A549 (cell line): ENCODE measurements around the gene TSPEAR. TPM values are rescaled to one million over a fixed set of nuclear protein-coding genes. Genes with fewer than 3 reads are reported as not detected.

ENCODE experiments used
- ATAC-seq, 2 experiments: fragments of 200-7000 bp in 1 of 2; fragments of >200 bp in 1 of 2; cut with Nextera tagmentation in 1 of 2; cut with Tn5 transposase in 1 of 2; 3 replicates each; pipeline versions ENCODE4 v1.8.0 to v1.9.1; 2018 to 2020; ENCODE audit warnings: mild to moderate bottlenecking in 1 of 2, moderate library complexity in 1 of 2
- CTCF ChIA-PET: fragments of 300-600 bp; sonication (Branson Sonifier 250); formaldehyde crosslinking; extraction: SDS; loops from one replicate; lab custom pipeline; 2021; ENCODE audit warnings: antibody characterized with exemption, inconsistent platforms; lab: Yijun Ruan, JAX
- POLR2A ChIA-PET: fragments of 350-600 bp; formaldehyde crosslinking; extraction: SDS; loops from one replicate; lab custom pipeline; 2021; ENCODE audit warnings: antibody characterized with exemption, inconsistent platforms; lab: Yijun Ruan, JAX
- DNase-seq, 2 experiments: peaks; one replicate each; pipeline versions ENCODE4 v3.0.0 to v3.0.0-alpha.2; 2011 to 2016; ENCODE audit warnings: low read depth in 1 of 2, low spot score in 1 of 2
- FAIRE-seq: peaks from 2 replicates; lab custom pipeline; 2011; peaks lifted over from hg19 to GRCh38; lab: Jason Lieb, UNC
- H3K27ac ChIP-seq, 2 experiments: fragments of >200 bp; sonication (Bioruptor Twin); formaldehyde crosslinking; 3 replicates each; pipeline ENCODE4 v1.5.1; 2016 to 2017
- H3K4me1 ChIP-seq: fragments of >200 bp; sonication (Bioruptor Twin); formaldehyde crosslinking; 3 replicates; pipeline ENCODE4 v1.6.1; 2016
- H3K4me2 ChIP-seq: fragments of >200 bp; sonication (Bioruptor Twin); formaldehyde crosslinking; 3 replicates; pipeline ENCODE4 v1.6.1; 2016
- H3K4me3 ChIP-seq: fragments of >200 bp; sonication (Bioruptor Twin); formaldehyde crosslinking; 3 replicates; pipeline ENCODE4 v1.5.1; 2016
- H3K9me3 ChIP-seq: fragments of >200 bp; sonication (Bioruptor Twin); formaldehyde crosslinking; 3 replicates; pipeline ENCODE4 v1.6.1; 2016
- CBX2 ChIP-seq: fragments of 200-600 bp; sonication (generic); IDR thresholded peaks from 2 replicates; pipeline ENCODE4 v1.6.1; 2016; ENCODE audit warnings: low read depth, mild to moderate bottlenecking, borderline replicate concordance
- CEBPB ChIP-seq, 2 experiments: fragments of >200 bp in 1 of 2; sonication (Bioruptor Twin) in 1 of 2; formaldehyde crosslinking in 1 of 2; IDR thresholded peaks; 2 replicates each; pipeline ENCODE4 v1.6.1; 2012 to 2016
- CHD2 ChIP-seq: fragments of 150-350 bp; IDR thresholded peaks from 2 replicates; pipeline ENCODE4 v1.6.1; 2014; ENCODE audit warnings: low read length; ENCODE audit not compliant: partially characterized antibody
- EHF ChIP-seq: fragments of 250-450 bp; sonication (Bioruptor Pico); IDR thresholded peaks from 2 replicates; pipeline ENCODE4 v1.5.0; 2020; ENCODE audit warnings: mild to moderate bottlenecking
- EHMT2 ChIP-seq: fragments of 200-600 bp; sonication (generic); IDR thresholded peaks from 2 replicates; pipeline ENCODE4 v1.6.1; 2016; ENCODE audit warnings: antibody characterized with exemption, low read depth, mild to moderate bottlenecking, moderate library complexity
- FOSL2 ChIP-seq, 2 experiments: fragments of 450-650 bp in 1 of 2; fragments of >200 bp in 1 of 2; sonication (Bioruptor Twin) in 1 of 2; formaldehyde crosslinking; IDR thresholded peaks; 2 replicates each; pipeline versions ENCODE4 v1.5.0 to v1.6.1; 2016 to 2020; ENCODE audit warnings: mild to moderate bottlenecking in 1 of 2, moderate library complexity in 1 of 2
- FOXS1 ChIP-seq: fragments of 250-450 bp; sonication (Bioruptor Pico); IDR thresholded peaks from 2 replicates; pipeline ENCODE4 v1.5.0; 2020; ENCODE audit warnings: mild to moderate bottlenecking, moderate library complexity
- MAFK ChIP-seq: fragments of 450-650 bp; IDR thresholded peaks from 2 replicates; pipeline ENCODE4 v1.6.1; 2014; ENCODE audit not compliant: partially characterized antibody
- MAZ ChIP-seq: fragments of 150-350 bp; IDR thresholded peaks from 2 replicates; pipeline ENCODE4 v1.6.1; 2014; ENCODE audit warnings: antibody characterized with exemption, low read depth, low read length, borderline replicate concordance
- MYC ChIP-seq: IDR thresholded peaks from 2 replicates; pipeline ENCODE4 v1.6.1; 2012; ENCODE audit warnings: mild to moderate bottlenecking, inconsistent platforms, low read length, improper control_type of control experiment, borderline replicate concordance
- NR3C1 ChIP-seq: fragments of >200 bp; sonication (Bioruptor Twin); formaldehyde crosslinking; IDR thresholded peaks from 3 replicates; pipeline ENCODE4 v1.6.1; 2017
- POLR2A ChIP-seq: IDR thresholded peaks from 2 replicates; pipeline ENCODE4 v1.6.1; 2012; ENCODE audit warnings: mild to moderate bottlenecking, low read length
- POLR2AphosphoS2 ChIP-seq: conservative IDR thresholded peaks from 2 replicates; pipeline ENCODE4 v1.6.1; 2012; ENCODE audit warnings: low read length, improper control_type of control experiment, inconsistent platforms
- SMC3 ChIP-seq: fragments of >200 bp; sonication (Bioruptor Twin); formaldehyde crosslinking; IDR thresholded peaks from 3 replicates; pipeline ENCODE4 v1.6.1; 2018; ENCODE audit warnings: inconsistent platforms
- SREBF2 ChIP-seq: fragments of 450-650 bp; IDR thresholded peaks from 2 replicates; pipeline ENCODE4 v1.6.1; 2014; ENCODE audit warnings: mild to moderate bottlenecking, moderate library complexity
- ZC3H11A ChIP-seq: fragments of 450-650 bp; IDR thresholded peaks from 2 replicates; pipeline ENCODE4 v1.6.1; 2014; ENCODE audit warnings: antibody characterized with exemption, mild to moderate bottlenecking
- WGBS: methylation state at CpG from one replicate; pipeline ENCODE4 v1.1.6; 2017; ENCODE audit errors: missing lambda C conversion rate; 5-methylcytosine and 5-hydroxymethylcytosine counted together
- polyA plus RNA-seq, 4 experiments: library from polyadenylated mRNA; depleted of rRNA in 3 of 4; stranded (reverse); fragments of >200 nt; fragmentation: RNase III in 1 of 4; extraction: RNeasy Plus Mini Kit Qiagen cat#74134 plus additional on column Dnase treatment in 1 of 4; gene quantifications; 2 replicates in 3 of 4; 3 replicates in 1 of 4; pipeline ENCODE4 v1.2.3, GENCODE V29; 2011 to 2017
- TF ChIP-seq, protein P1 (sequence below): fragments of 250-450 bp; sonication (Bioruptor Pico); IDR thresholded peaks from 2 replicates; pipeline ENCODE4 v1.5.0; 2020; ENCODE audit warnings: low read depth, mild to moderate bottlenecking, moderate library complexity
- TF ChIP-seq, protein P2 (sequence below): fragments of >200 bp; sonication (Bioruptor Twin); formaldehyde crosslinking; IDR thresholded peaks from 3 replicates; pipeline ENCODE4 v1.5.1; 2016
- TF ChIP-seq, protein P3 (sequence below): fragments of 150-350 bp; IDR thresholded peaks from 2 replicates; pipeline ENCODE4 v1.6.1; 2014; ENCODE audit warnings: low read depth, mild to moderate bottlenecking, low read length
- TF ChIP-seq, protein P4 (sequence below): IDR thresholded peaks from 2 replicates; pipeline ENCODE4 v1.6.1; 2012; ENCODE audit warnings: low read depth, borderline replicate concordance
- TF ChIP-seq, protein P5 (sequence below): fragments of 450-650 bp; IDR thresholded peaks from 2 replicates; pipeline ENCODE4 v1.6.1; 2014; ENCODE audit warnings: antibody characterized with exemption
- TF ChIP-seq, protein P6 (sequence below): fragments of 250-450 bp; sonication (Bioruptor Pico); IDR thresholded peaks from 2 replicates; pipeline ENCODE4 v1.5.0; 2021; ENCODE audit warnings: mild to moderate bottlenecking, moderate library complexity, borderline replicate concordance
- TF ChIP-seq, protein P7 (sequence below): fragments of >200 bp; sonication (Bioruptor Twin); formaldehyde crosslinking; IDR thresholded peaks from 3 replicates; pipeline ENCODE4 v1.6.1; 2016

Gene TSPEAR
- polyA plus RNA-seq, 2 of the 4 experiments (the other 2 are of a cell fraction) = not detected

DNA sequence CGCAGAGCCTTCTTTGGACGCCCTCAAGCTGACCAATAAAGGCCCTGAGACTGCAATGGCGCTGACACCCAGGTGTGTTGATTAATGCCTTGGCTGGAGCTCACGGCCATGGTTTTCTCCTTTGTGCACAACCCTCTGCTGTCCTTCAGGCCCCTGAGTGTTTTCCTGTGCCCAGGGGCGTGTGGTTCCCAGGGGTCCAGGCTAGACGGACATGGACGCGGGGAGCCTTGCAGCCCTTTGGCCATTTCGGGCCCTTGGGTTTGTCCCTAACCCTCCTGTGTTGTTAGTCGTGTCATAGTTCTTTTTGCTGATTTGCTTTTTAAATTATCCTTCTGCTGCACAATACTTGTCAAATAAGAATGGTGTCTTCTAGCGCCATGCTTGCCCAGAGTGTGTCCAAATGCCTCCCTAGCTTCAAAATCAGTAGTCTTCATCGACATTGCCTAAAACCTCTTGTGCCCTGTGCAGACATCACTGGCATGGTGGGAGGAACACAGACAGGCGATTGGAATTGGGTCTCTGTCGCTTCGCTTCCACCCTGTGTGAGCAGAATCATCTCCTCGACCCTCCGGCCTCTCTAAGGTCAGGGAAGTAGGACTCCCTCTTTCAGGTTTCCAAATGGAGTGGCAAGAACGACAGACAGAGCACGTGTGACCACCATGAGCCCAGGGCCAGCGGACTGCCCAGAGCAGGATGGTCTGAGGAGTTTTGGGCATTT is 135.9 kb downstream of the TSPEAR start:
- WGBS = 74% methylated on average over 20 of the region's 20 CpGs
- ChIA-PET POLR2A (no interaction called here), CTCF (interaction anchor here (1.0 kb wide), 1 partner anchor 218 kb away, joined by 4 read pairs; no protein-coding TSS in a partner anchor)
- H3K4me2 ChIP-seq = no peak overlapping the region
- H3K9me3 ChIP-seq = peaks cover 15% of the 10 kb centered on the region
- no peak overlapping the region for H3K4me3 ChIP-seq
- no peak for ATAC-seq
- TF ChIP-seq SREBF2 (no peak), CHD2 (no peak), MAFK (no peak), MAZ (no peak), EHF (CRISPR knock-in tag) (no peak), POLR2A (no peak), NR3C1 (no peak), MYC (no peak), ZC3H11A (no peak)
- TF ChIP-seq, protein P1, sequence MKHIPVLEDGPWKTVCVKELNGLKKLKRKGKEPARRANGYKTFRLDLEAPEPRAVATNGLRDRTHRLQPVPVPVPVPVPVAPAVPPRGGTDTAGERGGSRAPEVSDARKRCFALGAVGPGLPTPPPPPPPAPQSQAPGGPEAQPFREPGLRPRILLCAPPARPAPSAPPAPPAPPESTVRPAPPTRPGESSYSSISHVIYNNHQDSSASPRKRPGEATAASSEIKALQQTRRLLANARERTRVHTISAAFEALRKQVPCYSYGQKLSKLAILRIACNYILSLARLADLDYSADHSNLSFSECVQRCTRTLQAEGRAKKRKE = no peak
- TF ChIP-seq, protein P2, sequence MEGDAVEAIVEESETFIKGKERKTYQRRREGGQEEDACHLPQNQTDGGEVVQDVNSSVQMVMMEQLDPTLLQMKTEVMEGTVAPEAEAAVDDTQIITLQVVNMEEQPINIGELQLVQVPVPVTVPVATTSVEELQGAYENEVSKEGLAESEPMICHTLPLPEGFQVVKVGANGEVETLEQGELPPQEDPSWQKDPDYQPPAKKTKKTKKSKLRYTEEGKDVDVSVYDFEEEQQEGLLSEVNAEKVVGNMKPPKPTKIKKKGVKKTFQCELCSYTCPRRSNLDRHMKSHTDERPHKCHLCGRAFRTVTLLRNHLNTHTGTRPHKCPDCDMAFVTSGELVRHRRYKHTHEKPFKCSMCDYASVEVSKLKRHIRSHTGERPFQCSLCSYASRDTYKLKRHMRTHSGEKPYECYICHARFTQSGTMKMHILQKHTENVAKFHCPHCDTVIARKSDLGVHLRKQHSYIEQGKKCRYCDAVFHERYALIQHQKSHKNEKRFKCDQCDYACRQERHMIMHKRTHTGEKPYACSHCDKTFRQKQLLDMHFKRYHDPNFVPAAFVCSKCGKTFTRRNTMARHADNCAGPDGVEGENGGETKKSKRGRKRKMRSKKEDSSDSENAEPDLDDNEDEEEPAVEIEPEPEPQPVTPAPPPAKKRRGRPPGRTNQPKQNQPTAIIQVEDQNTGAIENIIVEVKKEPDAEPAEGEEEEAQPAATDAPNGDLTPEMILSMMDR = no peak
- TF ChIP-seq, protein P3, sequence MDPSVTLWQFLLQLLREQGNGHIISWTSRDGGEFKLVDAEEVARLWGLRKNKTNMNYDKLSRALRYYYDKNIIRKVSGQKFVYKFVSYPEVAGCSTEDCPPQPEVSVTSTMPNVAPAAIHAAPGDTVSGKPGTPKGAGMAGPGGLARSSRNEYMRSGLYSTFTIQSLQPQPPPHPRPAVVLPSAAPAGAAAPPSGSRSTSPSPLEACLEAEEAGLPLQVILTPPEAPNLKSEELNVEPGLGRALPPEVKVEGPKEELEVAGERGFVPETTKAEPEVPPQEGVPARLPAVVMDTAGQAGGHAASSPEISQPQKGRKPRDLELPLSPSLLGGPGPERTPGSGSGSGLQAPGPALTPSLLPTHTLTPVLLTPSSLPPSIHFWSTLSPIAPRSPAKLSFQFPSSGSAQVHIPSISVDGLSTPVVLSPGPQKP = no peak
- TF ChIP-seq, protein P4, sequence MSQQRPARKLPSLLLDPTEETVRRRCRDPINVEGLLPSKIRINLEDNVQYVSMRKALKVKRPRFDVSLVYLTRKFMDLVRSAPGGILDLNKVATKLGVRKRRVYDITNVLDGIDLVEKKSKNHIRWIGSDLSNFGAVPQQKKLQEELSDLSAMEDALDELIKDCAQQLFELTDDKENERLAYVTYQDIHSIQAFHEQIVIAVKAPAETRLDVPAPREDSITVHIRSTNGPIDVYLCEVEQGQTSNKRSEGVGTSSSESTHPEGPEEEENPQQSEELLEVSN = no peak
- TF ChIP-seq, all 56 proteins: peak for 0
- Histone ChIP-seq H3K4me1 (no peaks in the 10 kb centered on the region), H3K27ac (no peak overlapping the region)
- DNase-seq (no peak), FAIRE-seq (no peak)

DNA sequence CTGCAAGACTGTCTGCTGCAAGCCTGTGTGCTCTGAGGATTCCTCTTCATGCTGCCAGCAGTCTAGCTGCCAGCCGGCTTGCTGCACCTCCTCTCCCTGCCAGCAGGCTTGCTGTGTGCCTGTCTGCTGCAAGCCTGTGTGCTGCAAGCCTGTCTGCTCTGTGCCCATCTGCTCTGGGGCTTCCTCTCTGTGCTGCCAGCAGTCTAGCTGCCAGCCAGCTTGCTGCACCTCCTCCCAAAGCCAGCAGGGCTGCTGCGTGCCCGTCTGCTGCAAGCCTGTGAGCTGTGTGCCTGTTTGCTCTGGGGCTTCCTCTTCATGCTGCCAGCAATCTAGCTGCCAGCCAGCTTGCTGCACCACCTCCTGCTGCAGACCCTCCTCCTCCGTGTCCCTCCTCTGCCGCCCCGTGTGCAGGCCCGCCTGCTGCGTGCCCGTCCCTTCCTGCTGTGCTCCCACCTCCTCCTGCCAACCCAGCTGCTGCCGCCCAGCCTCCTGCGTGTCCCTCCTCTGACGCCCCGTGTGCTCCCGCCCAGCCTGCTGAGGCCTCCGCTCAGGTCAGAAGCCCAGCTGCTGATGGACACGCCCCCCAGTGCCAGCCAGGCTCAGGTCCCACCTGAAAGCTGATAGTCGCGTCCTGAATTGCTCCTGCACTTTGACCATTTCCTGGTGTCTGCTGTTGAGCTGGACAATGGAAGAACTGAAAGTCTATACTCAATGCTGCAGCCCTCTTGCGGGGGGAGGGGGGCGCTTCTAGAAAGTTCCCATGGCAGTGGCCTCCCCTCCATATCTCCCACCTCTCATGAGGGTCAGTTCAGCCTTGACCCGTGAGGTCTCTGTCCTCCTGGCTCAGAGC is 136.7 kb downstream of the TSPEAR start:
- 31% methylated on average over 13 of the region's 21 CpGs for WGBS
- TF ChIP-seq CHD2 (no peak), ZC3H11A (no peak), POLR2AphosphoS2 (no peak), CEBPB (IDR thresholded peaks at IDR 0.05) (no peak), CBX2 (no peak), SMC3 (no peak), FOXS1 (no peak), NR3C1 (no peak), EHMT2 (no peak), FOSL2 (IDR thresholded peaks at IDR 0.05) (no peak), FOSL2 (CRISPR knock-in tag; IDR thresholded peaks at IDR 0.05) (no peak)
- TF ChIP-seq, protein P5, sequence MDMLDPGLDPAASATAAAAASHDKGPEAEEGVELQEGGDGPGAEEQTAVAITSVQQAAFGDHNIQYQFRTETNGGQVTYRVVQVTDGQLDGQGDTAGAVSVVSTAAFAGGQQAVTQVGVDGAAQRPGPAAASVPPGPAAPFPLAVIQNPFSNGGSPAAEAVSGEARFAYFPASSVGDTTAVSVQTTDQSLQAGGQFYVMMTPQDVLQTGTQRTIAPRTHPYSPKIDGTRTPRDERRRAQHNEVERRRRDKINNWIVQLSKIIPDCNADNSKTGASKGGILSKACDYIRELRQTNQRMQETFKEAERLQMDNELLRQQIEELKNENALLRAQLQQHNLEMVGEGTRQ = no peak
- TF ChIP-seq, protein P6, sequence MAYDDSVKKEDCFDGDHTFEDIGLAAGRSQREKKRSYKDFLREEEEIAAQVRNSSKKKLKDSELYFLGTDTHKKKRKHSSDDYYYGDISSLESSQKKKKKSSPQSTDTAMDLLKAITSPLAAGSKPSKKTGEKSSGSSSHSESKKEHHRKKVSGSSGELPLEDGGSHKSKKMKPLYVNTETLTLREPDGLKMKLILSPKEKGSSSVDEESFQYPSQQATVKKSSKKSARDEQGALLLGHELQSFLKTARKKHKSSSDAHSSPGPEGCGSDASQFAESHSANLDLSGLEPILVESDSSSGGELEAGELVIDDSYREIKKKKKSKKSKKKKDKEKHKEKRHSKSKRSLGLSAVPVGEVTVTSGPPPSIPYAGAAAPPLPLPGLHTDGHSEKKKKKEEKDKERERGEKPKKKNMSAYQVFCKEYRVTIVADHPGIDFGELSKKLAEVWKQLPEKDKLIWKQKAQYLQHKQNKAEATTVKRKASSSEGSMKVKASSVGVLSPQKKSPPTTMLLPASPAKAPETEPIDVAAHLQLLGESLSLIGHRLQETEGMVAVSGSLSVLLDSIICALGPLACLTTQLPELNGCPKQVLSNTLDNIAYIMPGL = no peak
- TF ChIP-seq, protein P7, sequence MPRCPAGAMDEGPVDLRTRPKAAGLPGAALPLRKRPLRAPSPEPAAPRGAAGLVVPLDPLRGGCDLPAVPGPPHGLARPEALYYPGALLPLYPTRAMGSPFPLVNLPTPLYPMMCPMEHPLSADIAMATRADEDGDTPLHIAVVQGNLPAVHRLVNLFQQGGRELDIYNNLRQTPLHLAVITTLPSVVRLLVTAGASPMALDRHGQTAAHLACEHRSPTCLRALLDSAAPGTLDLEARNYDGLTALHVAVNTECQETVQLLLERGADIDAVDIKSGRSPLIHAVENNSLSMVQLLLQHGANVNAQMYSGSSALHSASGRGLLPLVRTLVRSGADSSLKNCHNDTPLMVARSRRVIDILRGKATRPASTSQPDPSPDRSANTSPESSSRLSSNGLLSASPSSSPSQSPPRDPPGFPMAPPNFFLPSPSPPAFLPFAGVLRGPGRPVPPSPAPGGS = no peak

More for the DNA sequence above, 136.7 kb downstream of the TSPEAR start:
- Histone ChIP-seq H3K9me3 (peaks cover 15% of the 10 kb centered on the region), H3K4me1 (no peaks in the 10 kb centered on the region), H3K4me3 (no peak overlapping the region), H3K4me2 (no peak overlapping the region; the same call in 2 of the 3 replicates), H3K27ac (no peak overlapping the region)
- peak; percentile 35 to 47; a peak in 3 of 6 replicates for ATAC-seq
- ChIA-PET POLR2A (no interaction called here), CTCF (interaction anchor here (0.9 to 1.0 kb wide), 2 partner anchors 24 to 219 kb away, joined by 4 read pairs; no protein-coding TSS in a partner anchor)
- DNase-seq = no peak
- no peak for FAIRE-seq
